Stimulated activated naive CD4-positive, alpha-beta T cell (primary cell): Measurements from ENCODE around the gene EN2.
"Not testable (repeated sequence)": the region's sequence is repeated elsewhere in the genome, so short reads cannot be mapped to it uniquely, and the experiment has no call there.

Experiments used
- DNase-seq, 6 experiments: peaks; one replicate each; lab custom pipeline; 2025; lab: John Stamatoyannopoulos, UW

EN2 gene

GRCh38 chr7:155426543-155427410 is 31.2 kb upstream of the EN2 start:
- no peak for DNase-seq

- no peak for DNase-seq
Observed at GRCh38 chr7:155427411-155428038, 30.4 kb upstream of the EN2 start.

DNA sequence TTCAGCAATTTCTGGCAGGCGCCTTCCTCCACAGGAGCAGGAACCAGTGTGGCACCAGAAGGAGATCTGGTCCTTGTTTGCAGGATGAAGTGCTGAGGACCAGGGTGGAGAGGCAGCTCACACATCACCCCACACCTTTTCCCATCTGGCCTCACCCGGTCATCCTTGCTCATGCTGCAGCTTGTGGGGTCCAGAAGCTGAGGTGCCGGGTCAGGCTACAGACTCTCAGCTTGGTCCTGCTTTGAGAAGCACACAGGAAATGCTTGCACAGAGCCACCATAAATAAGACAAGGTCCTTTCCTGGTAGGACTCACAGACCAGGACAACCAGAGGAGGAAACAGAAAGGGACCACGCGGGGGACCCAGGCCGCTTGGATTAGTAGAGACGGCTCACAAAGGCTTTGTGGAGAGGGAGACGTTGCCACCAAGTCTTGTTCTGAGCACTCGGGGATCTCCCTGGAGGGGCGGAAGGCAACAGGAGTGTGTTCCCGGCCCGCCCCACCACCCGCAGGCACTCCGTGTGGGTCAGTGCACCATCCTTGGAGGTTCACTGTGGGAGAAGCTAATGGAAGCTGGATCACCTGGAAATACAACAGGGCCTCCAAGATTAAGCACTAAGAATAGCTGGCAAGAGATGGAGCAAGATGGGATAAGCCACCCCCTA is 29.6 kb upstream of the EN2 start:
- no peak for DNase-seq

- no peak for DNase-seq
Observed at GRCh38 chr7:155429651-155430050, 28.3 kb upstream of the EN2 start.

DNA sequence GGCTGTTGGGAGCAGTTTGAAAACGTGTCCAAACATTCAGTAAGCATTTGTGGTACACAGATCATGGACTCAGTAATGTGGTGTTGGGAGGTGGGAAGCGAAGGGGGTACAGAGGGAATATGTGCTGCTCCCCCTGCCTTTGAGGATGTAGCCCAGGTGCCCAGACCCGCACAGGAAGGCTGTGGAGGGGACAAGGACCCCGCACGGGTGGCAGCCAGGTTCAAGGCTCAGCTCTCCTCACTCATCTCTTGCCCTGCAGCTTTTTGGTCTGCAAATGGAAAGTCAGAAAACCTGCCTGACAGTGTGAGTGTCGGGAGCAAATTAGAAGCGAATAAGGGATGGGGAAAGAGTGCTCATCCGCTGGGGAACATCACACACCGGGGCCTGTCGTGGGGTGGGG is 27.3 kb upstream of the EN2 start:
- no peak for DNase-seq

DNA sequence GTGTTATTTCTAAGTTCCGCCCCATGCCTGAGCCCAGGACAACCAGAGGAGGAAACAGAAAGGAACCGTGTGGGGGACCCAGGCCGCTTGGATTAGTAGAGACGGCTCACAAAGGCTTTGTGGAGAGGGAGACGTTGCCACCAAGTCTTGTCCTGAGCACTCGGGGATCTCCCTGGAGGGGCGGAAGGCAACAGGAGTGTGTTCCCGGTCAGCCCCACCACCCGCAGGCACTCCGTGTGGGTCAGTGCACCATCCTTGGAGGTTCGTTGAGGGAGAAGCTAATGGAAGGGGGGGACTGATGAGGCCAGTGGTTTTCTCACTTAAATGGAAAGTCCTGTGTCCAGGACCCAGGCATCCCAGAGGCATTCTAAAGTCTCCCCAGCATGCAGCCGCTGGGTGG is 26.7 kb upstream of the EN2 start:
- DNase-seq = no peak

DNA sequence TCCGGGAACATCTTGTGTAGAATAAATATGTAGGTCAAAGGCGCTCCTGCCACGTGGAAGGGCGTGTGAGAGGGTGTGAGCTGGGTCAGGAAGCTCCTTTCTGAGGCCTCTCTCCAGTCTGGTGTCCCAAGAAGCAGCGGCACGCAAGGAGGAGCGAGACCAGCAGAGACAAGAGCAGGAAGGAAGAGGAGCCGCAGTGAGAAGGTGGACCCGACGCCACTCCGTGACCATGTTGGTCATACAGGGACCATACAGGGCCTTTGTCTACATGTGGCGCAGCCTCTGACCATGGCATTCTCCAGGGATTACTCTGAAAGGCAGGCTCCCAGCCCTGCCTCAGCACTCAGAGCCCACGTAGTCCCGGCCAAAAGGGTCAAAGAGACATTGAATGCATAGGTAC is 26.2 kb upstream of the EN2 start:
- DNase-seq = no peak

- no peak for DNase-seq
Observed at GRCh38 chr7:155435110-155435509, 22.8 kb upstream of the EN2 start.

DNA sequence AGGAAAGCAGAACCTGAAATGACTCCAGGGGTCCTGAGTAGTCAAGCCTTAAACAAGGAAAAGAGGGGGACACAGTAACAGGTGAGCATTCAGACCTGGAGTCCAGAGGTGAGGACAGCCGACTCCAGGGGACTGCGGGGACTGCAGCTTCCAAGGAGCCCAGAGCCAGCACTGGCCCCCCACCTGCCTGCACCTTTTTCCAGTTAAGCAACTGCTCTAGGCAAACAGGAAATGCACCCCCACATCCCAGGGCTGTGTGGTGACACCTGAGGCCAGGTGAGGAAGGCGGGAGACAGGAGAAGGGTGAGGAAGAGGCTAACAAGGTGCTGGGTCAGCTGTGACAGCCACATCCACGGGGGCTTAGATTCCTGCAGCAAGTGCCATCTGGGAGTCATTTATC is 20.1 kb upstream of the EN2 start:
- no peak for DNase-seq

- no peak for DNase-seq
Observed at GRCh38 chr7:155438777-155439176, 19.2 kb upstream of the EN2 start.

DNA sequence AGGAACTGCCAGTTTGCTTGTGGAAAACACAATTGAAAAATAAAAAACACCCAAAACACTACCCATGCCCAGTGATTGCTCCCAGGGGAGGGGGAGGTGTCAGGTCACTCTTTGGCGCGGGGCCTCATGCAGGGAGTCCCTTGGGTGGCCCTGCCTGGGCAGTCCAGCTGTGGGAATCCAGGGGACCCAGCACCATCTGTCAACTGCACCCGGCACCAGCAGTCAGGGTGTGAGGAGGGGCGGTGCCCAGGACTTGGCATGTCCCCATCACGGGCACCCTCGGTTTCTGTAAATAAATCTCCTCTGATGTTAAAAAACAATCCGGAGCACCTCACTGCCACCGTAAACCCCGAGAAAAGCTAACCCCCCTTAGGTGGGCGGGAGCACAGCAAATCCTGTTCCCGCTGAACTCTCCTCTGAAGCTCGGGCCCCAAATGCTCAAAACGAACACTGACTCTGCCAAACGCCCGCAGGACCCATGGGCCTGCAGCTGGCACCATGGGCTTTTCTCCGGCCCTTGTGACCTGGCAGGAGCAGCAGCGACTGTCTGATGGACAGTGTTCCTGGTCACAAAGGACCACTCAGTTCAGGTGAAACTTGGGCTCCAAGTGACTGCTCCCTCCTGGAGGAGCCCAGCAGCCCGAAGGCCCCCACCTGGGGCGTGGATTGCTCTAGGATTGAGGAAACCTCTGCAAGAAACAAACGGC is 18.5 kb upstream of the EN2 start:
- no peak for DNase-seq

DNA sequence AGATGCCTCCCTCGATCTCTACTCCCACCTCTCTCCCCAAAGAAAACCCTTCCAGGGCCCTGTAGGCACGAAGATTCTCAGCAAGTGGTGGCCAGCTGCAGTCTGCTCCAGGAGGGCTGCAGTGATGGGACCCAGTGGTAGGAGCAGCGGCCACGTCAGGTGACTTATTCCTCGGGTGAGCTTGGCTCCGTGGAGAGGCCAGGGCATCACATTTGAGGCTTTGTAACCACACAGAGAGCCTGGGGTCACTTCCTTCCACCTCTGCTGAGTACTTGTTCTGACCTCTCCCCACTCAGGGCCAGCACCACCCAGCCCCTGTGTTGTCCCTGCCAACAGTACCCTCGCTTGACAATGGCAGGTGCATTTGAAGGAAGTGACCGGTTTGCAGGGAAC is 17.9 kb upstream of the EN2 start:
- no peak for DNase-seq

DNA sequence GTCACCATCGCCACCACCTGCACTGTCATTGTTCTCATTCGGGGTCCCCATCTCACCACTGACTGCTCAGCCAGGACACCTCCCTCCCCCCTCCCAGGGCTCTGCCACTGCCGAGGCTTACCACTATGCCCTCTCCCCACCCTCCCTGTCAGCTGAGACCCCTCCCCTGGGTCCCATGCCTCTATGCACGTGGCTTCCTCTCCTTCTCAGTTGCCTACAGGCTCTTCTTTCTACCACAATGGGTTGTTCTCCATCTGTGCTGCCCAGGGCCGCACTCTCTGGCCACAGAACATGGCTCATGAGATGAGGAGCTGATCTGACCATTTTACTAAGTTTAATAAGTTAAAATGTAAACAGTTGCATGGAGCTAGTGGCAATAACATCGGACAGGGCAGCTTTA is 16.1 kb upstream of the EN2 start:
- DNase-seq = no peak

- DNase-seq = no peak
Observed at GRCh38 chr7:155444746-155445145, 13.2 kb upstream of the EN2 start.

GRCh38 chr7:155445606-155446005 is 12.3 kb upstream of the EN2 start:
- not testable (repeated sequence) for DNase-seq

- DNase-seq = no peak
Observed at GRCh38 chr7:155447603-155448002, 10.3 kb upstream of the EN2 start.

DNA sequence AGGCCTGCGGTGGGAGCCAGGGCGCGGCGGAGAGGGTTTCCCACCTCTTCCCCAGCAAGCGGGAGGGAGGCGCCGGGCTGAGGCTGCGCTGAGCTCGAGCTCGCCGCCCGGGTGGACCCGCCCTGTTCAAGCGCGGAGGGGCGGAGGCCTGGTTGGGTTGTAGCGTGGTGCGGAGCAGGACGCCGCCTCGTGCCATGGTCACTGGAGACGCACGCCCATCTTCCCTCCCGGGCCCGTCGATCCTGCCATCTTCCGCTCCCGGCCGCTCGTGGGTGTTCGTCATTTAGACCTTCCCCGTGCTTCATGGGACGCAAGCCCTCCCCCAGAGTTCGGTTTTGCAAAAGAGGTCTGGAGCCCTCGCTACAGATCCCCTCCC is 9.3 kb upstream of the EN2 start:
- no peak for DNase-seq

DNA sequence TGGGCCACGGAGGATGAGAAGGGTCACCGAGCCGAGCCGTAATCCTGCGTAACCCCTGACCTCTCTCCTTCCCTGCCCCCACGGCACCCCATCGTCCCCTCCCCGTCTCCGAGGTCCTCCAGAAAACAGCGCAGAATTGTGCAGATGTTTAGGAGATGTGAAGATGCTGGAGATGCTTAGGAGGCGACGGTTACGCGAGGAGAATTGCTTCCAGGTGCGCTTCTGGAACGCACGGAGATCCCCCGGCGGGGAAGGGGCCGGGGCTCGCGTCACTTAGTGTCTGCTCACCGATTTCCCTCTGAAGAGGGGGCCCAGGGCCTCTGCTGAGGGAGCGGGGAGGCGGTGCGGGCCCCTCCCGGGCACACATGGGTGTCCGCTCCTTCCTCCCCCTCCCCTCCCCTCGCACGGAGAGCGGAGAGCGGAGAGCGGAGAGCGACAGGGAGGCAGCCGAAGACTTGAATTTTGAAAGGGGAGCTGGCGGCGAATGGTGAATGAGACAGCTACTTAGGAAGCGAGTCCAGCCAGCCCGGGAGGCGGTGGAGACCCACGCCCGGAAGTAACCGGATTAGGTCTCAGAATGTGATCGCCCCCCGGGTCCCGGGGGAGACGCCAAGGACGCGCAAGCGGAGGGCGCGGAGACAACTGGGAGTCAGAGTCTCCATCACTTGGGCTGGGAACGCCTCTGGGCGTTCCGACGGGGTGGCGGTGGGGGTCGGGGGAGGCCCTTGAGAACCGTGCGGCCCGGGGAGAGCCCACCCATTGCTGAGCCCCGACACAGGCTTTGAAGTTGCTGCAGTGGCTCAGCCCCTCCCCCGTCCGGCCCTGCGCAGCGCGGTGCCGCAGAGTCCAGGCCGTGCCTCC is 8.7 kb upstream of the EN2 start:
- DNase-seq = no peak

DNA sequence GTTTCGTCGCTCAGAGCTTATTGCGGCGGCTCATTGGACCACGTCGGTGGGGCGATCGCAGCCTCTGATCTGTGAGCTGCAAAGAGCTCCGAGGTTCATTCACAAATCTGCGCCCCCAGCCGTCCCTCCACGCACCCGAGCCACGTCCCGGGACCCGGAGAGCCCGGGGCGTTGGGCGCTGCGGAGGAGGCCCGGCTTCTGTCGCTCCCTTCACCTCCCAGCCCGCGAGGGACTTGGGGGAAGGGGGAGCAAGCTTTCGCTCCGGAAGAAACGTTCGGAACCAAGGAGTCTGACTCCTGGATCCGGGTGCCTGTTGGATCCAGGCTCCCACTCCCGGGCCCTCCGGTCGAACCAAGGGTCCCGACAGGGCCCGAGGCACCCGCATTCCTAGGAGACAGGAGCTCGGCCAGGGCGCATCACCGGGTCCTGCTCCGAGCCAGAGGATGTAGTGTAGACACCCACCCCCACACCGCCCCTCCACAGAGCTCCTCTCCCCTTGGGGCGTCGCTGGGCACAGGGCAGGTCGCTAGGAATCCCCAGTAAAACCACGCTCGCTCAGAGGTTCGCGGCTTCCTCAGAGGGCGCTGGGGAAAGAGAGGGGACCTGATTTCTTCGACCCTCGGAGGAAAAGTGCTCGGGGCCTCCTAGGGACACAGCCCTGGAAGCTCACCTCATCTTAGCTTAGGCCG is 7.9 kb upstream of the EN2 start:
- no peak for DNase-seq

GRCh38 chr7:155450558-155450969 is 7.4 kb upstream of the EN2 start:
- DNase-seq = no peak
